ENCODE results near the gene POU2AF2. TPM values are rescaled to one million over a fixed set of nuclear protein-coding genes. Genes with fewer than 3 reads are reported as not detected.
"Not testable (repeated sequence)": the region's sequence is repeated elsewhere in the genome, so short reads cannot be mapped to it uniquely, and the experiment has no call there.

Gene POU2AF2
- total RNA-seq, 2 experiments from 2014 or later: not detected

- H3K9me3 Mint-ChIP-seq: peaks cover 4% of the 10 kb centered on the region
- no peak overlapping the region for H3K27ac Mint-ChIP-seq
- ChIA-PET POLR2A (no interaction called here), CTCF (no interaction called here)
- intact Hi-C loops (cut with micrococcal nuclease): no loop called here
- no peak for DNase-seq
- peaks cover 13% of the 10 kb centered on the region for H3K27me3 Mint-ChIP-seq
- H3K4me3 Mint-ChIP-seq: no peak overlapping the region
- no peaks in the 10 kb centered on the region for H3K4me1 Mint-ChIP-seq (ENCODE audit: low read depth)
- no peaks in the 10 kb centered on the region for H3K36me3 Mint-ChIP-seq (ENCODE audit: low read depth)
- TF ChIP-seq CTCF (IDR thresholded peaks at IDR 0.05): no peak
- no peak for ATAC-seq
Measured at GRCh38 chr11:111310088-111310487, 64.6 kb downstream of the POU2AF2 start.

- DNase-seq (no peak), ATAC-seq (no peak)
- ChIA-PET CTCF (interaction anchor here (1.9 kb wide), 1 partner anchor 28 kb away, joined by 8 read pairs; no protein-coding TSS in a partner anchor), POLR2A (no interaction called here)
- no peak overlapping the region for H3K27ac Mint-ChIP-seq
- H3K4me3 Mint-ChIP-seq: no peak overlapping the region
- H3K9me3 Mint-ChIP-seq: peaks cover 4% of the 10 kb centered on the region
- no peaks in the 10 kb centered on the region for H3K36me3 Mint-ChIP-seq (ENCODE audit: low read depth)
- TF ChIP-seq CTCF (IDR thresholded peaks at IDR 0.05): no peak
- H3K4me1 Mint-ChIP-seq (ENCODE audit: low read depth): no peaks in the 10 kb centered on the region
- intact Hi-C loops (cut with micrococcal nuclease): no loop called here
- H3K27me3 Mint-ChIP-seq: peaks cover 13% of the 10 kb centered on the region
Measured at GRCh38 chr11:111310723-111311122, 65.2 kb downstream of the POU2AF2 start.

GRCh38 chr11:111312076-111312475 lies 66.6 kb downstream of the POU2AF2 start:
- ATAC-seq: no peak
- Mint-ChIP-seq H3K27me3 (peaks cover 10% of the 10 kb centered on the region), H3K4me3 (no peak overlapping the region), H3K4me1 (ENCODE audit: low read depth) (no peaks in the 10 kb centered on the region), H3K9me3 (peaks cover 4% of the 10 kb centered on the region), H3K27ac (no peak overlapping the region), H3K36me3 (ENCODE audit: low read depth) (no peaks in the 10 kb centered on the region)
- no peak for TF ChIP-seq CTCF (IDR thresholded peaks at IDR 0.05)
- ChIA-PET POLR2A (no interaction called here), CTCF (interaction anchor here (1.9 kb wide), 1 partner anchor 29 kb away, joined by 8 read pairs; no protein-coding TSS in a partner anchor)
- intact Hi-C loops (cut with micrococcal nuclease): no loop called here
- no peak for DNase-seq

GRCh38 chr11:111319296-111319695 lies 73.8 kb downstream of the POU2AF2 start:
- TF ChIP-seq CTCF (IDR thresholded peaks at IDR 0.05): no peak
- POLR2A ChIA-PET: no interaction called here
- Mint-ChIP-seq H3K27me3 (peaks cover 7% of the 10 kb centered on the region), H3K4me3 (no peak overlapping the region), H3K36me3 (ENCODE audit: low read depth) (no peaks in the 10 kb centered on the region), H3K9me3 (no peaks in the 10 kb centered on the region), H3K27ac (no peak overlapping the region), H3K4me1 (ENCODE audit: low read depth) (no peaks in the 10 kb centered on the region)
- CTCF ChIA-PET: interaction anchor here (1.3 kb wide), 1 partner anchor 127 kb away, joined by 4 read pairs; no protein-coding TSS in a partner anchor
- DNase-seq (no peak), ATAC-seq (no peak)
- intact Hi-C loops (cut with micrococcal nuclease): no loop called here

- POLR2A ChIA-PET; H3K4me3 Mint-ChIP-seq; H3K27me3 Mint-ChIP-seq; DNase-seq; H3K4me1 Mint-ChIP-seq (ENCODE audit: low read depth); H3K36me3 Mint-ChIP-seq (ENCODE audit: low read depth); CTCF ChIA-PET; intact Hi-C loops (cut with micrococcal nuclease); ATAC-seq; H3K27ac Mint-ChIP-seq; H3K9me3 Mint-ChIP-seq: not testable (repeated sequence)
Measured at GRCh38 chr11:111320199-111320598, 74.7 kb downstream of the POU2AF2 start.

All from activated CD8-positive, alpha-beta T cell treated with anti-CD3 and anti-CD28 coated beads for 36 hours (primary cell).